AG04450 (cell line): ENCODE measurements around the gene ARPP19. TPM values are rescaled to one million over a fixed set of nuclear protein-coding genes. Genes with fewer than 3 reads are reported as not detected.
"Not testable (repeated sequence)": the region's sequence is repeated elsewhere in the genome, so short reads cannot be mapped to it uniquely, and the experiment has no call there.

ENCODE experiments used
- CTCF ChIA-PET: fragments of 300-600, 350-600 bp; formaldehyde crosslinking; extraction: SDS; loops from one replicate; lab custom pipeline; 2022; ENCODE audit warnings: antibody characterized with exemption, inconsistent platforms; lab: Charles Lee
- POLR2A ChIA-PET: fragments of 350-600 bp; formaldehyde crosslinking; extraction: SDS; loops from one replicate; lab custom pipeline; 2021; ENCODE audit warnings: antibody characterized with exemption, inconsistent platforms; lab: Yijun Ruan, JAX
- DNase-seq: peaks from one replicate; pipeline ENCODE4 v3.0.0-alpha.2; 2011; ENCODE audit warnings: low read depth, low spot score
- H3K27ac ChIP-seq: one replicate; pipeline ENCODE4 v1.5.1; 2012; ENCODE audit warnings: low read depth, low read length, control low read depth
- H3K27me3 ChIP-seq: one replicate; pipeline ENCODE4 v1.6.0; 2012; ENCODE audit warnings: low read length; ENCODE audit not compliant: control insufficient read depth, insufficient read depth
- H3K4me3 ChIP-seq: 2 replicates; pipeline ENCODE4 v1.5.1; 2011; ENCODE audit warnings: mild to moderate bottlenecking, low read depth, low read length, control low read depth
- H3K9me3 ChIP-seq: 2 replicates; pipeline ENCODE4 v1.5.1; 2012; ENCODE audit warnings: low read length; ENCODE audit not compliant: control insufficient read depth, insufficient read depth
- CTCF ChIP-seq: IDR thresholded peaks from 2 replicates; pipeline ENCODE4 v1.5.1; 2011; ENCODE audit warnings: low read depth, low read length, control low read depth, inconsistent platforms
- polyA plus RNA-seq: library from polyadenylated mRNA; depleted of rRNA; stranded (reverse); fragments of >200 nt; gene quantifications from 2 replicates; pipeline ENCODE4 v1.2.3, GENCODE V29; 2011

The ARPP19 gene
- polyA plus RNA-seq, 1 experiment = 86.3 TPM

- POLR2A ChIA-PET = interaction anchor here (0.6 kb wide), 2 partner anchors 26 to 71 kb away, joined by 3 to 4 read pairs; no protein-coding TSS in a partner anchor
- H3K27me3 ChIP-seq = no peaks in the 10 kb centered on the region
- no peak overlapping the region for H3K4me3 ChIP-seq
- H3K27ac ChIP-seq = no peak overlapping the region
- no peak for TF ChIP-seq CTCF
- H3K9me3 ChIP-seq = no peaks in the 10 kb centered on the region
- CTCF ChIA-PET = no interaction called here
- no peak for DNase-seq
Observed at GRCh38 chr15:52515343-52515742, 53.5 kb downstream of the ARPP19 start.

- Histone ChIP-seq H3K27ac (no peak overlapping the region), H3K9me3 (no peaks in the 10 kb centered on the region), H3K27me3 (no peaks in the 10 kb centered on the region), H3K4me3 (no peak overlapping the region)
- no peak for DNase-seq
- TF ChIP-seq CTCF = no peak
- POLR2A ChIA-PET = interaction anchor here (0.6 kb wide), 1 partner anchor 70 kb away, joined by 3 read pairs; no protein-coding TSS in a partner anchor
- CTCF ChIA-PET = no interaction called here
Observed at GRCh38 chr15:52514482-52514881, 54.3 kb downstream of the ARPP19 start.

- CTCF ChIA-PET, H3K4me3 ChIP-seq, H3K27me3 ChIP-seq, H3K9me3 ChIP-seq, H3K27ac ChIP-seq, DNase-seq, POLR2A ChIA-PET: not testable (repeated sequence)
Observed at GRCh38 chr15:52512869-52513268, 56.0 kb downstream of the ARPP19 start.

GRCh38 chr15:52511084-52511483 lies 57.7 kb downstream of the ARPP19 start:
- Histone ChIP-seq H3K9me3 (no peaks in the 10 kb centered on the region), H3K27me3 (no peaks in the 10 kb centered on the region), H3K4me3 (no peak overlapping the region), H3K27ac (no peak overlapping the region)
- no peak for TF ChIP-seq CTCF
- POLR2A ChIA-PET = no interaction called here
- no peak for DNase-seq
- CTCF ChIA-PET = interaction anchor here (1.7 kb wide), 1 partner anchor 254 kb away, joined by 5 read pairs; no protein-coding TSS in a partner anchor

- CTCF ChIA-PET = interaction anchor here (1.7 kb wide), 1 partner anchor 253 kb away, joined by 5 read pairs; no protein-coding TSS in a partner anchor
- no peak for TF ChIP-seq CTCF
- POLR2A ChIA-PET = no interaction called here
- Histone ChIP-seq H3K27ac (no peak overlapping the region), H3K4me3 (no peak overlapping the region), H3K27me3 (no peaks in the 10 kb centered on the region), H3K9me3 (no peaks in the 10 kb centered on the region)
- DNase-seq = no peak
Observed at GRCh38 chr15:52509500-52510245, 59.2 kb downstream of the ARPP19 start.
